Cardiac fibroblast (primary cell): ENCODE results near the gene EEF1AKMT3.

Experiments used
- DNase-seq, 2 donors: peaks; one replicate each; pipeline versions ENCODE4 v3.0.0 to v3.0.0-alpha.2; 2010; ENCODE audit warnings: low read depth in 2 of 2
- H3K4me3 ChIP-seq, 2 donors: replicated peaks in 1 of 2; 1 replicate in 1 of 2; 2 replicates in 1 of 2; pipeline ENCODE4 v1.5.1; 2011; ENCODE audit warnings: low read depth in 2 of 2, low read length in 2 of 2, mild to moderate bottlenecking in 2 of 2, moderate library complexity in 1 of 2
- TF ChIP-seq, protein P1 (sequence below): IDR thresholded peaks from one replicate; pipeline ENCODE4 v1.5.1; 2011; ENCODE audit warnings: low read depth, mild to moderate bottlenecking, low read length, inconsistent platforms

EEF1AKMT3 gene

DNA sequence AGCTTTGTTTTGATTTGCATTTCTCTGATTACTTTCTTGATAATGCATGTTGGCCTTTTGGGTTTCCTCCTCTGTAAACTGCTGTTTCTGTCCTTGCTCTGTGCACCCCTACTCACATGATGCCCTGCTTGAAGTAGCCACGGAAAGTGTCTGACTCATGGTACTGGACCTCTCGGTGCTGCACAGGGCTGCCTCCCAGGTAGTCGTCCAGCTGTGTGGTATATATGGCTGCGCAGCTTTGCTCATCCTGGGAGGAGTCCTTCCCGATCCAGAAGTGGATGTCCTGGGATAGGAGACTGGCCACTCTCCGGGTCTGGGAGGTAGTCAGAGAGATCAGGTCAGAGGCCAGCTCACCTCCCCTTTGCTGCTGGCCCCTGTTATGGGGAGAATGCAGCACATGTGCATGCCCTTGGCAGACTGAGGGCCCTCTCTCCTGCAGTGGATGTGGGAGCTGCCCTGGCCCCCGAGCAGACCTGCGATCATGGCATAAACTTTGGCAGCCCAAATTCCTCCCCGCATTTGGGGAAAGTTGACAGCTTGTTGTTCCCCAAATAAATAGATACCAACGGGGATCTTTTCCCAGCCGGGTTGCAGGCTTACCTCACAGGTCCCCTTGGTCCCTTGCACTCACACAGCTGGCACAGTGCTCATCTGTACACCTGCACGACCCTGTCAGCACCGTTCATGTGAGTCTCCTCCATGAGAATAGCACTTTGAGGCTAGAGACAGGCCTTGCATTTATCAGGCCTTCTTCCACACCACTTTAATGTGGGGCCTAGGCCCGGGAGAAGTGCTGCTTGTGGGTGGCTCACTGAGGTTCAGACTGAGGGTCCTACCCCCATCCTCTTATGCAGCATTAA, 40.9 kb downstream of the EEF1AKMT3 start:
- no peak for DNase-seq
- TF ChIP-seq, protein P1, sequence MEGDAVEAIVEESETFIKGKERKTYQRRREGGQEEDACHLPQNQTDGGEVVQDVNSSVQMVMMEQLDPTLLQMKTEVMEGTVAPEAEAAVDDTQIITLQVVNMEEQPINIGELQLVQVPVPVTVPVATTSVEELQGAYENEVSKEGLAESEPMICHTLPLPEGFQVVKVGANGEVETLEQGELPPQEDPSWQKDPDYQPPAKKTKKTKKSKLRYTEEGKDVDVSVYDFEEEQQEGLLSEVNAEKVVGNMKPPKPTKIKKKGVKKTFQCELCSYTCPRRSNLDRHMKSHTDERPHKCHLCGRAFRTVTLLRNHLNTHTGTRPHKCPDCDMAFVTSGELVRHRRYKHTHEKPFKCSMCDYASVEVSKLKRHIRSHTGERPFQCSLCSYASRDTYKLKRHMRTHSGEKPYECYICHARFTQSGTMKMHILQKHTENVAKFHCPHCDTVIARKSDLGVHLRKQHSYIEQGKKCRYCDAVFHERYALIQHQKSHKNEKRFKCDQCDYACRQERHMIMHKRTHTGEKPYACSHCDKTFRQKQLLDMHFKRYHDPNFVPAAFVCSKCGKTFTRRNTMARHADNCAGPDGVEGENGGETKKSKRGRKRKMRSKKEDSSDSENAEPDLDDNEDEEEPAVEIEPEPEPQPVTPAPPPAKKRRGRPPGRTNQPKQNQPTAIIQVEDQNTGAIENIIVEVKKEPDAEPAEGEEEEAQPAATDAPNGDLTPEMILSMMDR, result no peak
- no peak overlapping the region for H3K4me3 ChIP-seq

DNA sequence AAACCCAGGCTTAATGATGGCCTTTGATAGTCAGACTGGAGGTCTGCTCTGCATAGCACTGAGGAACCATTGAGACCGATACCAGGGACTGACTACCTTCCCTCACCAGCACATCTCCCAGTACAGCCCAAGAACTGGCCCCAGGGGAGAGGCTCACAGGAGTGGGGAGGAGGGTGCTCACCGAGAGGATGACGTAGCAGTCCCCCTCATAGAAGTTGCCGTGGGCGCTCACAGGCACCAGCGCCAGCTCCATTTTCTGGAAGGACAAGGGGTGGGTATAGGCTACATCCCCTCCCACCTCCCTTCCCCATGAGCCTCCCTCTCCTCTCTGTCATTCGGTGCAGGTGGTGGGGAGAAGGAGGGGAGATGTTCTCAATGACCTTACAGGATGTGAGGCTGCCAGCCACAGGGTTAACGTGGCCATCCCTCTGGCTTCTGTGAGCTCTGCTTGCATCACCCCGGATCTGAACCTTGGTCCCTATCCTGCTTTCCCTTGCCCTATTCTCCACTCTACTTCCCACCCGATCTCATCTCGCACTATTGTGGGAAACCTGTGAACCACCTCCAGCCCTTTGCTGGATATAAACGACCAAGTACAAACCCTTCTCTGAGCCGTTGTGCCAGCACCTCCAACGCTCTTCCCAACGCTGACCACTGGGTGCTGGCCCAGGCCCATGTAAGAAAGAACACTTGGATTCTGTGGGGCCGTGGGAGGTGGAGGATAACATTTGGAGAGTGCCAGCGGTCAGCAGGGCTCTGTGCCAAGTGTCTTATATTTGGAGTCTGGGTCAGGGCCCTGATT, 41.8 kb downstream of the EEF1AKMT3 start:
- TF ChIP-seq, protein P1, result peak; percentile 7

DNA sequence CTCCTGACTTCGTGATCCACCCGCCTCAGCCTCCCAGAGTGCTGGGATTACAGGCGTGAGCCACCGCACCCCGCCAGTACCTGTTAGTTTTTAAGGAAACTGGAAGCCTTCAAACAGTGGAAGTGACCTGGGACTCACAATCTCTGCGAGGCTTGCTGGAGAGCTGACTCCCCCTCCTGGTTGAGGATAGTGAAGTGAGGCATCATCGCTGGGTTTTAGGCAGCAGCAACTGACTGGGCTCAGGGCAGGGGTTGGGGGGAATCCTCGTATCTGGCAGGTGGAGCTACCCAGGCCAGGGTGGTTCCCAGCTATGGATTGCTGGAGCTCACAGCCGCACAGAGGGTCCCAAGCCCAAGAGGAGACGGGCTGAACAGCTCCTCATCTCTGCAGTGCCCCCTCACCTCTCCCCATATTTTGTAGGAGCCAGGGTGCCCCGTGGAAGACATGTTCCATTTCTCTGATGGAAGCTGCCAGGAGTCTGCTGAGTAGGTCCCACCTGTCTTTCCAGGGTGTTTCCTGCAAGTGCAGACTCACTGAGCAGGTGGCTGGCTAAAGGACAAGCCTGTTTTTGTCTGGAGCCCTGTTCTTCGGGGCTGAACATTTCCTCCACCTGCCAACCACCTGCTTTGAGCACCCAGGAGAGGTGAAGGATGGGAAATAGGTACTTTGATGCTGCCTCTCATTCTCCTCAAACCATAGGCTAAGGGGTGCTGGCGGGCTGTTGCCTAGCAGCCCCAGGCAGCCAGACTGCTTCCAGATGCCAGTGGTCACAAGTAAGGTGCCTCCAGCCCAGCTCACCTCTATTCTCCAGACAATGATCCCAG, 43.0 kb downstream of the EEF1AKMT3 start:
- no peak for DNase-seq
- TF ChIP-seq, protein P1, result peak; percentile 13
- H3K4me3 ChIP-seq, result no peak overlapping the region

More for the DNA sequence above, 41.8 kb downstream of the EEF1AKMT3 start:
- H3K4me3 ChIP-seq, result no peak overlapping the region
- DNase-seq, result peak; percentile 39 to 83

DNA sequence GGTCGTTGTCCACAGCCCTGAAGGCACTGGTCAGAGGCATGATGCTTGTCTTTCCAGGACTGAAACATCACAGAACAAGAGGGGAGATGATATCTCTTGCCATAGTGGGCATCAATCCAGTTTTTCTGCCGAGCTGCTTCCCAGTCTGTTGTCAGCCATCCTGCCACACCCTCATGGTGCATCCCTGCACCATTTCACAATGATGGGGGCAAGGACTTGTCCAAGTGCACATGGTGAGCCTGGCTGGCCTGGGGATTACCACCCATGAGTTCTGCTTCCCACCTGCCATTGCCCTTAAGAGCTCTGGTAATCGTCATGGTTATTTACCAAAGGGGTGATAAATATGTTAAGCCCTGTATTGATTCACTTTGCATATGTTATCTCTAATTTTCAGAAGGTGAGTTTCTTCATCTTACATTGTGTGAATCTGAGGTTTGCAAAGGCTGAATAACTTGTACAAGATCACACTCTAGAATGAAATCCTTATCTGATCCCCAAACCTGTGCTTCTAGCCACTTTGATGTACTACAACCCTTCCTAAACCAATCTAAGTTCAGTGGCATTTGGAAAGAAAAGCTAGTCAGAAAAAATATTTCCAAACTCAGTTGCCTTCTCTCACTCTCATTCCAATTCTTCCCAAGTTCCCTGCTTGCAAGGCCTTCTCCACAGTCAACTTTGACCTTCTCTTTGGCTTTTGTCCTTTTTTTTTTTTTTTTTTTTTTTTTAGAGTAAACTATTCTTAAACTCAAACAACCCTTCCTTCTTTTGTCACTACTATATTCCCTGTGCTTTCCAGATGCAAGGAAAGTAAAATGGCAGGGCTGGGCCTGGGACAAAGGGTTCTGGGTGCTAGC, 43.8 kb downstream of the EEF1AKMT3 start:
- no peak for DNase-seq
- H3K4me3 ChIP-seq, result no peak overlapping the region
- TF ChIP-seq, protein P1, result no peak

DNA sequence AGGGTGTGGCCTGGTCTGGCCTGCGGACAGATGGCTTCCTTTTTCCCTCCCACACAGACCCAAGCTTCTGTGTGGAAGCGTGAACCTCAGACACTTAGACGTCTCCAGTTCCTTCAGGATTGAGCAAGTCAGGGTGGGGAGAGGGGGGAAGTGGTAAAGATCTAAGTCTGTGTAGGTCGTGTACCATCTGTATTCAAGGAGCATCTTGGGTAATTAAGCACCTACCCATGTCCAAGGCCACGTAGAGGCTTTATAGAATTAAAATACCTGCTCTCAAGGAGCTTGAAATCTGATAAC, 44.4 kb downstream of the EEF1AKMT3 start:
- peak; percentile 61 to 78 for DNase-seq
- no peak overlapping the region for H3K4me3 ChIP-seq
- TF ChIP-seq, protein P1, result no peak
